Activated CD8-positive, alpha-beta memory T cell treated with anti-CD3 and anti-CD28 coated beads, Interleukin-2, amount 50 U/mL, for 24 hours (primary cell): ENCODE data around the gene FRMD4A.
"Not testable (repeated sequence)": the region's sequence is repeated elsewhere in the genome, so short reads cannot be mapped to it uniquely, and the experiment has no call there.

Experiments used
- DNase-seq: peaks from one replicate; pipeline ENCODE4 v3.0.0-alpha.2; 2020; ENCODE audit errors: extremely low read depth

FRMD4A gene

DNA sequence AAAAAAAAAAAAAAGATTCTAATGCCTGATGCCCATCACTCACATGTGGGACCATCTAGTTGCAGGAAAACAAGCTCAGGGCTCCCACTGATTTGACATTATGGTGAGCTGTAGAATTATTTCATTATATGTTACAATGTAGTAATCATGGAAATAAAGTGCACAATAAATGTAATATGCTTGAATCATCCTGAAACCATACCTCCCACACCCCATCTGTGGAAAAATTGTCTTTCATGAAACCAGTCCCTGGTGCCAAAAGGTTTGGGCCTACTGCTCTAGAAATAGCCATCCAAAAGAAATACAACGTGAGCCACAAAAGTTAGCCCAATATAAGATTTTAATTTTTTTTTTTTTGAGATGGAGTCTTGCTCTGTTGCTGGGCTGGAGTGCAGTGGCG is 478.8 kb downstream of the FRMD4A start:
- DNase-seq: no peak

DNA sequence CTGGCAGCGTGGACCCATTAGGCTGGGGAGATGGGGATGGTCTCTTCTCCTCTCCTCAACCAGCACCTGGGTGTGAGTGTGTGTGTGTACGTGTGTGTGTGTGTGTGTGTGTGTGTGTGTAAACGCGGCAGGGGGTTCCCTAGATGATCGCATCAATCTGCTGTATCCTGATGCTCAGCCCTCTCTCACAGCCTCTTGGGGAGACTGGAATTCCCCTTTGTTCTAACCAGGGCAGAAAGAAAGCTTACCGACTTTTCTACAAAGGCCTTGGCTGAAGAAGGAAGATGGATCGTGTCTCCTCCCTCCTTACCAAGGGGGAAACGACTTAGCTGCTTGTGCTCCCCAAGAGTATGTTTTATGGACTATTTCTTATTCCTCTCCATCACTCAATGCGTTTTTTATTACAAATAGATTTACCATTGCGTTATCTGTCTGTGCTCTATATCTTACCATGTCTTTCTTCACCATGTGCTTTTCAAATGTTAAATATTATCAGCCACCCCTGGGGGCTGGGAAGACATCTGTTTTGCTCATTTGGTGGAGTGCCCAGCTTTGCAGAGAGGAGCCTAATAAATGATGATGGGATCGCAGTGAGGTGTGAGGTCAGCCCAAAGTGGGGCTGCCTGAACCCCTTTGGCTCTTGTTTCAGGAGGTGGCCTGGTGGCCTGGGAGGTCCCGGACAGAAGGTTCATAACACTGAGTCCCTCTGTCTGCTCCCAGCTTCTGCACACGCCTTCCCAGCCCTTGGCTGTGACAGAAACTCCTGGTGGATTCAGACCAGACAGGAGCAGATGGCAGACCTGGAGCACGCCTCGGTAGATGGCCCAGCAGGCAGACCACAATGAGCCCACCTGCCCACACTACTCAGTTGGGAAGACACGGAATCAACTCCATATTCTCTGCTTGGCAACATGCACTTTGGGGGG is 481.9 kb downstream of the FRMD4A start:
- no peak for DNase-seq

DNA sequence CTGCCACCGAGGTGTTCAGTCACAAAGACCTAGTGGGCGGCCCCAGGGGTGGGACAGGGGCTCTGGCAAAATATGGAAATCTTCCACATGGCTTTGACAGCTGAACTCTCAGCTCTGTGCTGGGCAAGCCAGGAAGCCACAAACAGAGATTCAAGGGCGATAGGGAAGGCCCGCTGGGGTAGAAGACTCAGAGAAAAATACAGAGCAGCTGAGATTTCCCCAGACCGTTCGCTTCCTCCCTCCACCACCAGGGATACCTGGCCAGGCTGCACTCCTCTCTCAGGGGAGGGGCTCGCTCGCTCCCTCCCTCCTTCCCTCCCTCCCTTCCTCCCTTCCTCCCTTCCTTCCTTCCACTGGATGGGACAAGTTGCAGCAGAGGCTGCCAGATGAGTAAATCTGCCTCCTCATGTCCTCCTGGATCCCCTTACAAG is 483.5 kb downstream of the FRMD4A start:
- DNase-seq: no peak

DNA sequence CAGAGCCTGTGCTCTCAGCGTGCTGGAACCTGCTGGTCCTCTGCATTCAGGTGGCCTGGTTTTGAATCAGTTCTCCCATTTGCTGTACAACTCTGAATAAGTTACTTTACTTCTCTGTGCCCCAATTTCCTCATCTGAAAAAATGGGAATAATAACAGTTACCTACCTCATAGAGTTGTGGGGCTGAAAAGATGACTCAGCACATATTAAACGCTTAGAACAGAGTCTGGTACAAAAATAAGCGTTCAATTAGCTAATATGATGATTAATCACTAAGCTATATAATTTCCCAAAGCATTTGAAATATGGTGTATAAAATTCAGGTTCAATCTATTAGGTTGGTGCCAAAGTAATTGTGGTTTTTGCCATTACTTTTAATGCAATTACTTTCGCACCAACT is 484.8 kb downstream of the FRMD4A start:
- no peak for DNase-seq

DNA sequence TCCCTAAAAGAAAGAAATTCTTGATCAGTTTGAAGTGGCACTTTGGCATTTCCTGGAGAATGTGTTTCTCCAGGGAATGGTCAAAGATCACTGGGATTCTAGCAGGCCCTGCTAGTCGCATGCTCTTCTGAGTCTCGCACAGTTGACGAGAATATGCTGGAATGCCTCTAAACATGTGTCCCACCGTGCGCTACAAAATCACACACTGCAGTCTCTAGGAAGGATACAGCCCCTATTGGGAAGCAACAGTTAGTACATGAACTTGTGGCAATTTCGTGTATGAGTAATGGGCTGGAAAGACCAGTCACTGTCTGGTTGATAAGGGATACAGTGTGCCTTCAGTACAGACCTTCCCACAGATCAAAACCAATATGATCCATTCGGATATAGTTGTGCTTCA is 486.1 kb downstream of the FRMD4A start:
- DNase-seq: no peak

DNA sequence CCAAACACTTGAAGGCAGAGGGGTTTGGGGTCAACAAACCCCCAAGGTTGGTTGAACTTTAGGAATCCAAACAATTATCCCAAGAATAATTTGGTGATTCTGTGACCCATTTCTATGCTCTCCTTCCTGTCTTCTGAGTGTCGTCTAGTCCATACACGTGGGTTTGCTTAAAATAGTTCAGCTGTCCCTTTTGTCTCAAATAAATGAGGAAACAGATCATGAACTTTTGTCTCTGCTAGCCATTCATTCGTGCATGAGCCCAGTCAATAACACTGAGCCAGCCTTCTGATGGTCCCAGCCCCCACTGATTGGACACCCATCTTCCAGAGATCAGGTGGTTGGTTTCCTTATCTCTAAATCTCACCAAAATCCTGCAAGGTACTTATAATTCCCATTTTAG is 488.6 kb downstream of the FRMD4A start:
- DNase-seq: no peak

DNA sequence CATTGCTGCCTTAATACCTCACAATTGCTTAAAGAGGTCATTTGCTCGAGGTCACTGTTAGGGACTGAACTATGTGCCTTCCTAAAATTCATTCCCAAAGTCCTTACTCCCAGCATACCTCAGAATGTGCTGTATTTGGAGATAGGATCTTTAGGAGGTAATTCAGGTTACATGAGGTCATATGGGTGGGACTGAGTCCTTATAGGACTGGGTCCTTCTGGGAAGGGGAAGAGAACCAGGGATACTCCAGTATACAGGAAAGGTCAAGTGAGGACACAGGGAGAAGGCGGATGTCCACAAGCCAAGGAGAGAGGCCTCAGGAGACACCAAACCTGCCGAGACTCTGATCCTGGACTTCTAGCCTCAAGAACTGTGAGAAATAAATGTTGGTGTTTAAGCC is 490.7 kb downstream of the FRMD4A start:
- no peak for DNase-seq

DNA sequence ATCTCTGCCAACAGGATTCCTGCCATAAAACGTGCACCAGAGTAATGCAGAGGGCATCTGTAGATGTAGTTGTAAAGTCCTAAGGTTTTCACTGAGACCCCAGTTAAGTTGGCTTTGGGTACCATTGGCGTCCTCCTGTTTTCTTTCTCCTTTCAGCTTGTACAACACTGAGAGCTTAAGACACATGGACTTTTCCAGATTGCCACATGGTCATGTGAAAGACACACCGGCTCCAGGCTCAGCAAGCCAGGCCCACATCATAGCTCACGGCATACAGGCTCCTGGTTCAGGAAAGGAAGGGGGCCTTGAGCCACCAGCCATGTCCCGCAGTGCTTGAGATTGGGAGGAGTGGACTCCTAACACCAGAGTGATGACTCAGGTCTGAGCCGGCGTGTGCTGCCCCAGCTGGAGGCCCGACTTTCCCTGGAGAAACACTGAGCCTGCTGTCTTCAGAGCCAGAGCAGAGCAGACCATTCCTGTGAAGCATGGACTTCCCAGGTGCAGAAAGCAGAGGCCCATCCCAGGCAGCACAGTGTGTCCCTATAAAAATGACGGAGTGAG is 491.2 kb downstream of the FRMD4A start:
- DNase-seq: no peak

DNA sequence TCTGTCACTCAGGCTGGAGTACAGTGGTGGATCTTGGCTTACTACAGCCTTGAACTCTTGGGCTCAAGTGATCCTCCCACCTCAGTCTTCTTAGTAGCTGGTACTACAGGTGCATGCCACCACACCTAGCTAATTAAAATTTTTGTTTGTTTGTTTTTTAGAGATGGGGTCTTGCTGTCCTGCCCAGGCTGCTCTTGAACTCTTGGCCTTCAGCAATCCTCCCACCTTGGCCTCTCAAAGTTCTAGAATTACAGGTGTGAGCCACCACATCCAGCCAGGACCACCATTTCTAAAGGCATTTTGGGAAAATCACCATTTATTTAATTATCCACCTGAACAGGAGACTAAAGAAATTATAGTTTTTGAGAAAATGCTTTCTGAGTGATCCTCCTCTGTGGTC is 491.7 kb downstream of the FRMD4A start:
- no peak for DNase-seq

DNA sequence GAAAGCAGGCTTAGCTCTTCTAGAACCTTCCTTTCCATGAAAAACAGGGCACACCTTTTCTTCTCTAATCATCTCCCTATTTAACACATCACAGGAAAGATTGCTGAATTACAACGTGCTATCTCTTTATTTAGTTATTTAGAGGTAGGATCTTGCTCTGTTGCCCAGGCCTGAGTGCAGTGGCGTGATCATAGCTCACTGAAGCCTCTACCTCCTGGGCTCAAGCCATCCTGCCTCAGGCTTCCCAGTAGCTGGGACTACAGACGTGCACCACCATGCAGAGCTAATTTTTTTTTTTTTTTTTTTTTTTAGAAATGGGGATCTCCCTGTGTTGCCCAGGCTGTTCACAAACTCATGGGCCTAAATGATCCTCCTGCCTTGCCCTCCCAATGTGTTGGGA is 492.8 kb downstream of the FRMD4A start:
- DNase-seq: no peak

DNA sequence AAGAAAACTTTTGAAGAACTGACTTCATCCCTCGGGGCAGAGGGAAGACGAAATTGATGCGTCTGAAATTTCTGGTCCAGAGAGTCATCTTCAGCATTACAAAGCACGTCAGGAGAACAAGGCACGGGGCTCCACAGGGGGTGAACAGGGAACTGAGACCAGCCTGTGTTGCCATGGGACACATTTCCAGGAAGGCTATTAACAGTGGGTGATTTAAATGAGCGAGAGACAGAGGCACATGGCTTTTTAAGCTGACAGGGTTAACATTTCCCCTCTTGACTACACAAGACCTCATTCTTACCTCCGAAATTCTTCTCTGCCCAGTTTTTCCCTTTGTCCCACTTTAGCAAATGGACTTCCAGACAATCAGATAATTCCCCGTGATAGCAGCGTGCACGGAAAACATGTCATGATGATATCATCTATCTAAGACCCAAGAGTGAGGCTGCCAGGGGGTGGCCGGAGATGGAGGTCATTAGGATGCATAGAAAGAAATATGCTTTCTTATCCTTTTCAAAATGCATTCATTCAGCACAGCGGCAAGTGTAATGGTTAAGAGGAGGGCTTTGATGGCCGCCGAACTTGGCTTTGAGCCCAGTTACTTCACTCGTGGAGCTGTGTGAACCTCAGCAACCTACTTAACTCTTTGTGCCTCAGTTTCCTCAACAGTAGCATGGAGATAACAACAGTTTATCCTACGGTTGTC is 496.0 kb downstream of the FRMD4A start:
- no peak for DNase-seq

DNA sequence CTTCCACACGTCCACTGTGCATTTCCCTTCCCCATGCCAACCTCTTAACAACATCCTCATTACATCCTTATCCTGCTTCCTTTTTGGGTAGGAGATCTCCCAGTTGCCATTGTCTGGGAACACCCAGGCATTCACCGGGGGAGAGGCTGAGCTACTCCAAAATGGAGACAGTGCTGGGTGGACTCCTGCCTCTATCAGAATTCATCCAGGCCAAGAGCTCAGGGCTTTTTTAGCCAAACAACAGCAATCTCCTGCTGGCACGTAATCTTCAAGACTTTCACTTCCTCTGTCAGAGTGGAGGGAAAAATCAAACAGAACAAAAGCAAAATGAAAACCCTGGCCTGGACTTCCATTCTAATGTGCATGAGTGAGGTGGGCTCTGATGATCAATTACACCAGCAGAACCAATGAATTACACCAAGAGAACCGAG is 499.0 kb downstream of the FRMD4A start:
- no peak for DNase-seq

DNA sequence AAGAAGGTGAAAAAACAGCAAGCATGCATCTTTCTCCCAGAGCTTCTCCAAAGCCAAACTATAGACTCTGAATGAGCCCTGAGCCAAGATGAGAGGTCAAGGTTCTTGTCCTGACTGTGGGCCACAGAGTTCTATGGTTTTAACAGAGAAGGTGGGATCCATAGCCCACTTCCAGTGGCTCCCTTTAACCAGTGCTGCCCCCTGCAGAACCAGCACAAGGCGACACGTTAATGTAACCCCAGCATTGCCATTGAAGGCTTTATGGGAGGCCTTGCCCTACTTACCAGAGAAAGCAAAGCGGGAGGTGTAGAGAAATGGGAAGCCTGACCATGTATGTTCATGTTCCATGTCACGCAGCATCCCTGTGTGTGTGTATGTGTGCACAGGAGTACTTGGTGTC is 500.3 kb downstream of the FRMD4A start:
- no peak for DNase-seq

DNA sequence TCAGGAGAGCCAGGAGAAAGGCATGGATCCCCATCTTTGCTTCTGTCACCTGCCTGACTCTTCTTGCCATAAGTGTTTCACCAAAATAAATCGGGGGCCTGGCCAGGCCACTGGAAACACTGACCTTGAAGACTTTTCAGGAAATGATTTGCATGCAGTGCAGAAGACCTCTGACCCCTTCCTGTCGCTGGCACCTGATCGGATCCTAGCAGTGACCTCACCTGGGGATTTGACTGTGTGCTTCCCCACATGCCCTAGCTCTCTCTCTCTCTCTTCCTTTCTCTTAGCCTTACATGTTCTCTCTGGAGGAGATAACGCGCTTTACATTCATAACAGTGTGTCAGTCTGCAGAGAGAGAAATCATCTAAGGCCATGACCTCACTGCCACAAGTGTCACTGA is 500.9 kb downstream of the FRMD4A start:
- no peak for DNase-seq

DNA sequence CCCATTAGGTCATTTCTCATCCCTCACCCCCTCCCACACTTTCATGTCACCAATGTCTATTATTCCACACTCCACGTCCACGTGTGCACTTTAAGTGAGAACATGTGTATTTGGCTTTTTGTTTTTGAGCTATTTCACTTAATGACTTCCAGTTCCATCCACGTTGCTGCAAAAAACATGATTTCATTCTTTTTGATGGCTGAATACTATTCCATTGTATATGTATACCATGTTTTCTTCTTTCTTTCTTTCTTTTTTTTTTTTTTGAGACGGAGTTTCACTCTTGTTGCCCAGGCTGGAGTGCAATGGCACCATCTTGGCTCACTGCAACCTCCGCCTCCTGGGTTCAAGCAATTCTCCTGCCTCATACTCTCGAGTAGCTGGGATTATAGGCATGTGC is 502.4 kb downstream of the FRMD4A start:
- not testable (repeated sequence) for DNase-seq

DNA sequence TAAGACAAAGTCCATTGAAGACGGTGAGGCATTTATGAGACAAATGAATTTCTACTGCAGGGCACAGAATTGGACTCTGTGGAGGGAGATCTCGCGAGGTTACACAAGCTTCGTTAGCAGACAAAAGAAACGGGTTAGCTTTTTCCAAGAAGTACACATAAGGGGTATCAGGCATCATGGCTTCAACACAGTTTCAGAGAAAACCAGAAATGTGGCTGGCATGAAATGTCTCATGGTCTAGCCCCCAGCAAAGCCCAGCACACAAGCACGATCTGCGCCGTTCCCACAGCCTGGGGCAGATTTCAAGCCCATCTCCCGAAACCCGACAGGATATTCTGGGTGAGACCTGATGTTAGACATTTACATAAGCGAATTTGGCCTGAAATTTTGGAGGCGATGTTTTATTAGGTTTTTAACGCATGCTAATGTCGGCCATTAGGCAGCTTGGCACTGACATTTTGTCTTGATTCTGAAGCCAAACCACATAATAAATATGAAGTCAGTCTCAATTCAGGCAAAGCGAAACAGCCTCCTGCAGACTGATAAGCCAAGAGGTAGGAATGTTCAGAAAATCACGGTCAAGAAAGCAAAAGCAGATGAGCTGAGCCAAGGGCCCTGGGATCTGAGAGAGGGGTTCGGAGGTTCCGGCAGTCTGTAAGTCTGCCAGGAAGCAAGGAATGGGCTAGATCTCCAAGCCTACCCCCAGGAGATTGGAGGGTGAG is 503.5 kb downstream of the FRMD4A start:
- DNase-seq: no peak

DNA sequence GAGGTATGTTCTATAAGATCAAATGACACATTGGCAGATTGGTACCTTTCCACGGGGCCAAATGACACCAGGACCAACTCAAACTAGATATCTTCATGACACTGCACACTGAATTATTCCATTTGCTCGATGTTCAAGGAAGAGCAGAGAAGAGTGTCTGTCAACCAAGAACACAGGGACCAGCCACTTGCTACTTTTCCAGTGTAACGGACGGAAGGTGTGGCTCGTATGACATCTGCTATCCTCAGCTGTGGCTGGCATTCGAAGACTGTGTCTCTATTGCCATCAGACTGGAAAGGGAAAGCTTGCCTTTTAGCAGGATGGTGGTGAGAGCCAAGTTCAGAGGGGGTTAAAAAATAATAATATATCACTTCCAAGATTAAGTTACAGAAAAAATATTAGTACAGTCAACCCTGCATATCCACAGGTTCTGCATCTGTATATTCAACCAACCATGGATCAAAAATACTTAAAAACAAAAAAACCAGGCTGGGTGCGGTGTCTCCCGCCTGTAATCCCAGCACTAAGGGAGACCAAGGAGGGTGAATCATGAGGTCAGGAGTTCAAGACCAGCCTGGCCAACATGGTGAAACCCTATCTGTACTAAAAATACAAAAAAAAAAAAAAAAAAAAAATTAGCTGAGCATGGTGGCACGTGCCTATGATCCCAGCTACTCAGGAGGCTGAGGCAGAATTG is 506.9 kb downstream of the FRMD4A start:
- no peak for DNase-seq

DNA sequence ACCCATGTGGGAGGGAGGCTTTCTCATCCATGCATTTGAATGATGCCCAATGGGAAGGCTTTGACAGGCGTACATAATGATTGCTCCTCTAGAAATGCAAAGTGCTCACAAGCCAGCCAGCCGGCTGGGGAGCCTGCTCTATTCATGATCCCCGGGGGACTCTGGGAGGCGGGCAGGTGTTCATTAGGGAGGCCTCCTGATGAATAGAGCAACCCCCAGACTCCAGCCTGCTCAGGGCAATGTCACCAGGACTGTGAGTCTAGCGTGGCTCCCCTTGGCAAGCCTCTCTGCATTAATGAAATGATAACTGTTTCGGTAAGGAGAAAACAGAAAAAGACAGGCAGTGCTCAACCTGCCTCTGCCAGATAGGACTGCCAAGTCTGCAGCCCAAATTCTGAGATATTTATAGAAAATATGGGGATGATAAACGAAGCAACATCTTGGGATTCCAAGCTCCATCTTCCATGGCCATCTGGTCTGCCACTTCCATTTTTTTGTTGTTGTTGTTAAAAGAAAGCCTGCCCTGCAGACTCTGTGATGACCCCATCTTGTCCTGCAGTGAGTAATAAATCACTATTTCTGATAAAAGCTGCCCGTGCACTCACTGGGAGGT is 507.5 kb downstream of the FRMD4A start:
- no peak for DNase-seq

DNA sequence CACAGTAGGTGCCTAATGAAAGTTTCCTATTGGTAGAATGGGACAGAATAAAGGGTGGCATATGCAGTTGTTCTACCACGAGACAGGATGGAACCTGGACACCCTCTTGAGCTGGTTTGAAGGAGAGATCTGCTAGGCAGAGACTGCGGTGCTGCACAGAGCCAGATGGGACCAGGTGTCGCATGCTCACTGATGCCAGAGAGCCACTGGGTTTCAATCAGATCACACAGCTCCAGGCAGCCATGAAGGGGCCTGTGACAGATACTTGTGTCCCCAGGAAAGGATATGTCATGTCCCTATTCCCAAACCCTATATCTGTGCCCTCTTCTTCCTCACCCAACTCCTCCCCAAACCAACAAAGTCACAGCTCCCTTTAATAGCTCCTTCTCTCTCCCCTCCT is 508.2 kb downstream of the FRMD4A start:
- no peak for DNase-seq

DNA sequence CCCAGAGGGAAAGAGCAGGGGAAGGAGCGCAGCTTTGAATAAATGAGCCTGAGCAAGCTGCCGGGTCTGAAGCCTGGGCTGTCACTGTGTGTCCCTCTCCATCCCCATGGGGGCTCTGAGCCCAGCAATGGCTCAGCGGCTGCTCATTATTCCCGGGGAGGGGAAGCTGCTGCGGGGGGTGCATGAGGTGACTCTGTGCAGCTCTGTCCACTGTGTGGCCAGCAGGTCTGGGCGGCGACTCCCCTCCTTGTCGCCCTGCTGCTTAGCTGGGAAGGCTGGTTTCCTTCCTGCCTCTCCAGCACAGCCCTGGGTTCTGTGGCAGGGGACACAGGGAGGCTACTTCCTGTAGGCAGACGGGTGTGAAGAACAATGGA is 509.8 kb downstream of the FRMD4A start:
- DNase-seq: no peak
